Heart left ventricle (tissue), 13 donors: ENCODE results near the gene FUBP1.

Experiments used
- POLR2A ChIP-seq, 2 donors: fragments of 450-650 bp; IDR thresholded peaks; one replicate each; pipeline ENCODE4 v1.6.1; 2017; ENCODE audit warnings: antibody characterized with exemption in 2 of 2, mild to moderate bottlenecking in 2 of 2, moderate library complexity in 2 of 2
- TF ChIP-seq, protein P1 (sequence below), 12 donors: fragments of 200-600 bp; sonication (generic) in 4 of 12; IDR thresholded peaks; one replicate each; pipeline versions ENCODE4 v1.5.0 to v1.8.0; 2018 to 2022; ENCODE audit warnings: antibody characterized with exemption in 12 of 12, mild to moderate bottlenecking in 5 of 12
- donor health status: ischemic (EF 13 %, LVEDD 7.1; RV severe dilation, severe dysfunction).
- donor health status: DM: no; HTN: yes; CAD: no.
- donor health status: DM: no; HTN: no; CAD: no.
- donor health status: ischemic (EF 25% LVEDD 6.9; RV normal size, moderate dysfunction).
- donor health status: ischemic (EF 25% LVEDD 5.7; RV mildly dilated, moderate dysfunction).
- donor health status: ischemic (EF 35%, LVEDD 5.7; RV mildly dilated, moderate dysfunction).
- donor health status: nonischemic (EF 11% LVEDD 7.7; RV severe dilation, severe dysfunction).
- donor health status: DM: yes; HTN: yes; CAD: no.
- donor health status: PGD.
- donor health status: ischemic (EF 29% LVEDD 5.4; RV normal size, mild dysfunction).
- donor health status: nonischemic (EF 23%, LVEDD 6.1; RV moderate dilation, normal function).

DNA sequence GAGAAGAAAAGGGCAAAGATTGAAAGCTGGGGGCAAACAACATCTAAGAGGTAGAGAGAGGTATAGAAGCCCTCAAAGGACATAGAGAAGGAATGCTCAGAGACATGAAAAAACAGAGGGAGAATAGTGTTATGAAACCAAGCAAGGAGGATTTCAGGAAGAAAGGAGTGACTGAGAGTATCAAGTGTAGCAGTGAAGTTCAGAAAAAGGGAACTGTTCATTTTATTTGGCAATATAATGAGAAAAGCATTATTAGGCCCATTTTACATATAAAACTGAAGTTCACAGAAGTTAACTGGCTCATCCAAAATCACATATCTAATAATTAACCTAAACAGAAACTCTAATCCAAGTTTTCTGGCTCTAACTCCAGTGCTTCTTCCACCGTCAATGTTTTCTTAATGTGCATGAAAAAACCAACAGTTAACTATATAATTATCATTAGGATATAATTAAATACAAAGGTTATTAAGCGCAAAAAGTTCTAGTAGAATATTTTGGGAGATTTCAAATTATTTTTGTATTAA lies 72.8 kb downstream of the FUBP1 start:
- TF ChIP-seq, protein P1, sequence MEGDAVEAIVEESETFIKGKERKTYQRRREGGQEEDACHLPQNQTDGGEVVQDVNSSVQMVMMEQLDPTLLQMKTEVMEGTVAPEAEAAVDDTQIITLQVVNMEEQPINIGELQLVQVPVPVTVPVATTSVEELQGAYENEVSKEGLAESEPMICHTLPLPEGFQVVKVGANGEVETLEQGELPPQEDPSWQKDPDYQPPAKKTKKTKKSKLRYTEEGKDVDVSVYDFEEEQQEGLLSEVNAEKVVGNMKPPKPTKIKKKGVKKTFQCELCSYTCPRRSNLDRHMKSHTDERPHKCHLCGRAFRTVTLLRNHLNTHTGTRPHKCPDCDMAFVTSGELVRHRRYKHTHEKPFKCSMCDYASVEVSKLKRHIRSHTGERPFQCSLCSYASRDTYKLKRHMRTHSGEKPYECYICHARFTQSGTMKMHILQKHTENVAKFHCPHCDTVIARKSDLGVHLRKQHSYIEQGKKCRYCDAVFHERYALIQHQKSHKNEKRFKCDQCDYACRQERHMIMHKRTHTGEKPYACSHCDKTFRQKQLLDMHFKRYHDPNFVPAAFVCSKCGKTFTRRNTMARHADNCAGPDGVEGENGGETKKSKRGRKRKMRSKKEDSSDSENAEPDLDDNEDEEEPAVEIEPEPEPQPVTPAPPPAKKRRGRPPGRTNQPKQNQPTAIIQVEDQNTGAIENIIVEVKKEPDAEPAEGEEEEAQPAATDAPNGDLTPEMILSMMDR (IDR thresholded peaks at IDR 0.05), result no peak
- TF ChIP-seq POLR2A (IDR thresholded peaks at IDR 0.05), result no peak
